Endothelial cell of umbilical vein (primary cell): Measurements from ENCODE around the gene SLC6A9. TPM values are rescaled to one million over a fixed set of nuclear protein-coding genes. Genes with fewer than 3 reads are reported as not detected.

Source experiments
- BruUV-seq: library from RNA; stranded (reverse); fragments of 400-500 nt; replicated peaks from 2 replicates; lab custom pipeline; 2021; lab: Mats Ljungman, UMichigan
- CTCF ChIA-PET: fragments of 300-600, 350-600 bp; sonication (Branson Sonifier 250); formaldehyde crosslinking; loops from one replicate; lab custom pipeline; 2021; ENCODE audit warnings: antibody characterized with exemption, inconsistent platforms; lab: Charles Lee
- POLR2A ChIA-PET: fragments of 300-600, 350-600 bp; sonication (Branson Sonifier 250); formaldehyde crosslinking; loops from one replicate; lab custom pipeline; 2021; ENCODE audit warnings: antibody characterized with exemption, inconsistent platforms; lab: Charles Lee
- DNase-seq: peaks from one replicate; pipeline ENCODE4 v3.0.0-alpha.2; 2011; ENCODE audit warnings: low read depth, low spot score
- FAIRE-seq: peaks from 2 replicates; lab custom pipeline; 2011; peaks lifted over from hg19 to GRCh38; lab: Jason Lieb, UNC
- H2AFZ ChIP-seq: 2 replicates; pipeline ENCODE4 v1.6.0; 2012; ENCODE audit warnings: low read depth, low read length, control low read depth, inconsistent platforms
- H3K27ac ChIP-seq: 2 replicates; pipeline ENCODE4 v1.5.1; 2011; ENCODE audit warnings: low read depth, mild to moderate bottlenecking, control low read depth, low read length, moderate library complexity; ENCODE audit not compliant: insufficient read depth
- H3K27me3 ChIP-seq, 2 experiments: 2 replicates each; pipeline versions ENCODE4 v1.6.0 to v1.6.1; 2011; ENCODE audit warnings: low read length in 2 of 2, mixed read lengths in 1 of 2; ENCODE audit not compliant: control insufficient read depth in 2 of 2, insufficient read depth in 2 of 2
- H3K36me3 ChIP-seq, 2 experiments: 2 replicates in 1 of 2; 3 replicates in 1 of 2; pipeline ENCODE4 v1.5.1; 2011; ENCODE audit warnings: low read length in 2 of 2, mild to moderate bottlenecking in 1 of 2, moderate library complexity in 1 of 2; ENCODE audit not compliant: control insufficient read depth in 2 of 2, insufficient read depth in 2 of 2; ENCODE audit errors: extremely low read depth in 1 of 2
- H3K4me1 ChIP-seq: 3 replicates; pipeline ENCODE4 v1.5.1; 2011; ENCODE audit warnings: mild to moderate bottlenecking, low read length; ENCODE audit not compliant: control insufficient read depth, insufficient read depth; ENCODE audit errors: extremely low read depth
- H3K4me2 ChIP-seq: 2 replicates; pipeline ENCODE4 v1.6.1; 2011; ENCODE audit warnings: low read length, control low read depth, mixed read lengths; ENCODE audit not compliant: insufficient read depth
- H3K4me3 ChIP-seq, 3 experiments: fragments of 200-600 bp in 1 of 3; sonication (generic), shearing (Covaris generic) in 1 of 3; replicated peaks in 1 of 3; 2 replicates each; pipeline ENCODE4 v1.5.1; 2011 to 2016; ENCODE audit warnings: control low read depth in 3 of 3, low read length in 3 of 3, mild to moderate bottlenecking in 2 of 3, inconsistent platforms in 1 of 3, low read depth in 1 of 3, moderate library complexity in 1 of 3; ENCODE audit not compliant: insufficient read depth in 1 of 3
- H3K79me2 ChIP-seq: 2 replicates; pipeline ENCODE4 v1.6.0; 2012; ENCODE audit warnings: low read length, inconsistent platforms; ENCODE audit not compliant: control insufficient read depth, insufficient read depth
- H3K9ac ChIP-seq: replicated peaks from 2 replicates; pipeline ENCODE3; 2011; ENCODE audit warnings: low read length, control low read depth; ENCODE audit not compliant: insufficient read depth; ENCODE audit errors: extremely low read depth
- H3K9me1 ChIP-seq: replicated peaks from 3 replicates; pipeline ENCODE4 v1.6.0; 2011; ENCODE audit warnings: mild to moderate bottlenecking, low read length; ENCODE audit not compliant: control insufficient read depth, insufficient read depth; ENCODE audit errors: extremely low read depth
- H3K9me3 ChIP-seq: replicated peaks from 2 replicates; pipeline ENCODE4 v1.5.1; 2012; ENCODE audit warnings: low read length, inconsistent platforms; ENCODE audit not compliant: control insufficient read depth, insufficient read depth
- H4K20me1 ChIP-seq: replicated peaks from 2 replicates; pipeline ENCODE3; 2011; ENCODE audit warnings: mild to moderate bottlenecking, low read length; ENCODE audit not compliant: control insufficient read depth, insufficient read depth; ENCODE audit errors: extremely low read depth
- EZH2 ChIP-seq: IDR thresholded peaks from 2 replicates; pipeline ENCODE4 v1.6.1; 2012; ENCODE audit warnings: borderline replicate concordance, low read depth, mild to moderate bottlenecking, moderate library complexity, low read length, inconsistent platforms; ENCODE audit not compliant: severe bottlenecking
- FOS ChIP-seq: IDR thresholded peaks from 2 replicates; pipeline ENCODE4 v1.6.1; 2011; ENCODE audit warnings: mild to moderate bottlenecking, low read length, moderate library complexity, borderline replicate concordance; ENCODE audit not compliant: insufficient read depth
- JUN ChIP-seq: IDR thresholded peaks from 2 replicates; pipeline ENCODE4 v1.6.1; 2011; ENCODE audit warnings: borderline replicate concordance, low read depth; ENCODE audit not compliant: insufficient read length, insufficient read depth
- POLR2AphosphoS5 ChIP-seq: IDR thresholded peaks from 2 replicates; pipeline ENCODE4 v1.6.1; 2012; ENCODE audit warnings: low read depth, mild to moderate bottlenecking, control low read depth, low read length, moderate library complexity; ENCODE audit not compliant: insufficient read depth
- dilution Hi-C: fragments of 300-500 bp; cut with MboI; formaldehyde crosslinking; loops from one replicate; pipeline ENCODE4 v1.15.0; 2019; ENCODE audit warnings: low sequenced_read_pairs; ENCODE audit not compliant: extremely low pct_ligation_motif_present
- intact Hi-C: fragments of 100-400 bp; cut with micrococcal nuclease; formaldehyde crosslinking; loops from one replicate; pipeline ENCODE4 v1.10.0; 2022
- polyA plus RNA-seq, 4 experiments: library from polyadenylated mRNA; depleted of rRNA in 3 of 4; stranded (reverse) in 3 of 4; unstranded in 1 of 4; fragments of >200 nt; gene quantifications; 2 replicates each; pipeline versions ENCODE4 v1.2.1 to v1.2.3, GENCODE V29; 2011 to 2012; ENCODE audit warnings: missing spikeins in 1 of 4
- total RNA-seq: library from RNA; stranded (reverse); gene quantifications from 2 replicates; pipeline ENCODE4 v1.2.3, GENCODE V29; 2021
- TF ChIP-seq, protein P1 (sequence below), 2 donors: IDR thresholded peaks; 1 replicate in 1 of 2; 2 replicates in 1 of 2; pipeline ENCODE4 v1.5.1; 2011; ENCODE audit warnings: low read length in 2 of 2, mild to moderate bottlenecking in 2 of 2, moderate library complexity in 2 of 2, control low read depth in 1 of 2, inconsistent platforms in 1 of 2, low read depth in 1 of 2; ENCODE audit not compliant: insufficient read depth in 1 of 2; ENCODE audit errors: extremely low read depth in 1 of 2

Gene SLC6A9
- total and polyA plus RNA-seq, 2 donors (not counting 3 experiments of a cell fraction or from before 2014, with no cell fraction given) = 0.80 to 1.5 TPM

DNA sequence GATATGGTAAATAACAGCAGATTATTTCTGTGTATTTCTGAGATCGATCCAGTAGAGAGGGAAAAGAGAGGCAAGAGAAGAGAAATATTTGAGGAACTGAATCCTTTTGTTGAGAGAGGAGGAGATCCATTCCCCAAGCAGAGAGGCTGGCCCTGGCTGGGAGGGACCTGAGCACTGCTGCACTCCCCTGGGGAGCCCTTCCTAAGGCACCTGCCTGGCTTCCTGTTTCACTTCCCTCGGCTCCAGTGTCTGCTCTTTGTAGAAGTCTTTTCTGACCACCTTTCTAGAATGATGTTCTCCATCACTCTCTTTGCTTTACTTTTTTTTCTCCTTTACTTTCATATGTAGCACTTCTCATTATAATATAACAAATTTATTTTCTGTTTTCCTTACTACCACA, 42.3 kb upstream of the SLC6A9 start:
- Histone ChIP-seq H3K27me3 (peaks cover 3 to 8% of the 10 kb centered on the region in 2 experiments), H3K9me1 (no peaks in the 10 kb centered on the region), H3K36me3 (no peaks in the 10 kb centered on the region), H3K4me2 (no peak overlapping the region), H4K20me1 (no peaks in the 10 kb centered on the region), H3K9me3 (no peaks in the 10 kb centered on the region), H3K4me3 (no peak overlapping the region), H3K27ac (no peak overlapping the region), H3K79me2 (no peaks in the 10 kb centered on the region), H2AFZ (no peak overlapping the region), H3K4me1 (no peaks in the 10 kb centered on the region), H3K9ac (no peak overlapping the region)
- no TSS peak for BruUV-seq
- no peak for DNase-seq
- intact Hi-C loops (no loop called here), dilution Hi-C loops (no loop called here)
- ChIA-PET CTCF (interaction anchor here (0.8 to 2.0 kb wide), 2 partner anchors 19 to 26 kb away, joined by 4 to 8 read pairs; no protein-coding TSS in a partner anchor), POLR2A (no interaction called here)
- no peak for FAIRE-seq
- no peak for TF ChIP-seq JUN
- TF ChIP-seq, protein P1, sequence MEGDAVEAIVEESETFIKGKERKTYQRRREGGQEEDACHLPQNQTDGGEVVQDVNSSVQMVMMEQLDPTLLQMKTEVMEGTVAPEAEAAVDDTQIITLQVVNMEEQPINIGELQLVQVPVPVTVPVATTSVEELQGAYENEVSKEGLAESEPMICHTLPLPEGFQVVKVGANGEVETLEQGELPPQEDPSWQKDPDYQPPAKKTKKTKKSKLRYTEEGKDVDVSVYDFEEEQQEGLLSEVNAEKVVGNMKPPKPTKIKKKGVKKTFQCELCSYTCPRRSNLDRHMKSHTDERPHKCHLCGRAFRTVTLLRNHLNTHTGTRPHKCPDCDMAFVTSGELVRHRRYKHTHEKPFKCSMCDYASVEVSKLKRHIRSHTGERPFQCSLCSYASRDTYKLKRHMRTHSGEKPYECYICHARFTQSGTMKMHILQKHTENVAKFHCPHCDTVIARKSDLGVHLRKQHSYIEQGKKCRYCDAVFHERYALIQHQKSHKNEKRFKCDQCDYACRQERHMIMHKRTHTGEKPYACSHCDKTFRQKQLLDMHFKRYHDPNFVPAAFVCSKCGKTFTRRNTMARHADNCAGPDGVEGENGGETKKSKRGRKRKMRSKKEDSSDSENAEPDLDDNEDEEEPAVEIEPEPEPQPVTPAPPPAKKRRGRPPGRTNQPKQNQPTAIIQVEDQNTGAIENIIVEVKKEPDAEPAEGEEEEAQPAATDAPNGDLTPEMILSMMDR (IDR thresholded peaks at IDR 0.05; ENCODE audit: extremely low read depth in 1 of 2, insufficient read depth in 1 of 2, low read depth in 1 of 2, low read length in 2 of 2) = no peak
- no peak for TF ChIP-seq EZH2

DNA sequence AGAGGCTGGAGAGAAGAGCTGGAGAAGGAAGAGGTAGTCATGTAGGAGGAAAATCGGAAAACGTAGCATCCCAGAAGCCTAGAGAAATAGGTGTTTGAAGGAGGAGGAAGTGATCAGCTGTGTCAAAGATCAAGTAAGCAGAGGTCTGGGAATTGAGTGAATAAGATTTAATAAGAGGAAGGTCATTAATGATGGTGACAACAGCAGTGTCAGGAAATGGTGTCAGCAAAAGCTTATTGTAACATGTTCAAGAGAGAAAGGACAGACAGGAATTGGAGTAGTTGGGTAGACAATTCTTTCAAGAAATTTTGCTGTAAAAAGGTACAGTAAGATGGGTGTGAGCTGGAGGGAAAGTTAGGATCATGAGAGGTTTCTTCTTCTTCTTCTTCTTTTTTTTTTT, 41.6 kb upstream of the SLC6A9 start:
- ChIA-PET CTCF (interaction anchor here (0.8 to 2.0 kb wide), 2 partner anchors 20 to 25 kb away, joined by 4 to 8 read pairs; no protein-coding TSS in a partner anchor), POLR2A (no interaction called here)
- no peak for FAIRE-seq

More for the DNA sequence above, 41.6 kb upstream of the SLC6A9 start:
- intact Hi-C loops (no loop called here), dilution Hi-C loops (no loop called here)
- Histone ChIP-seq H2AFZ (no peak overlapping the region), H3K4me3 (no peak overlapping the region), H3K9ac (no peak overlapping the region), H3K27me3 (peaks cover 3 to 8% of the 10 kb centered on the region in 2 experiments), H3K9me1 (no peaks in the 10 kb centered on the region), H3K36me3 (no peaks in the 10 kb centered on the region), H3K9me3 (no peaks in the 10 kb centered on the region), H3K4me2 (no peak overlapping the region), H3K27ac (no peak overlapping the region), H3K4me1 (no peaks in the 10 kb centered on the region), H4K20me1 (no peaks in the 10 kb centered on the region), H3K79me2 (no peaks in the 10 kb centered on the region)
- no peak for DNase-seq
- TF ChIP-seq FOS = no peak
- TF ChIP-seq POLR2AphosphoS5 = no peak
- BruUV-seq = no TSS peak
